GOT3 (cell line): Measurements from ENCODE around the gene MEIS2.
"Not testable (repeated sequence)": the region's sequence is repeated elsewhere in the genome, so short reads cannot be mapped to it uniquely, and the experiment has no call there.

Experiments used
- DNase-seq: peaks from one replicate; lab custom pipeline; 2025; ENCODE audit warnings: mixed read lengths; lab: John Stamatoyannopoulos, UW

The MEIS2 gene

GRCh38 chr15:37009288-37009687 is 91.1 kb downstream of the MEIS2 start:
- no peak for DNase-seq

- DNase-seq = no peak
These were observed 92.1 kb downstream of the MEIS2 start for GRCh38 chr15:37008205-37008604.

- DNase-seq = no peak
These were observed 93.0 kb downstream of the MEIS2 start for GRCh38 chr15:37007301-37007700.

- DNase-seq = no peak
These were observed 95.2 kb downstream of the MEIS2 start for GRCh38 chr15:37004981-37005735.

GRCh38 chr15:37004373-37004869 is 95.9 kb downstream of the MEIS2 start:
- no peak for DNase-seq

DNA sequence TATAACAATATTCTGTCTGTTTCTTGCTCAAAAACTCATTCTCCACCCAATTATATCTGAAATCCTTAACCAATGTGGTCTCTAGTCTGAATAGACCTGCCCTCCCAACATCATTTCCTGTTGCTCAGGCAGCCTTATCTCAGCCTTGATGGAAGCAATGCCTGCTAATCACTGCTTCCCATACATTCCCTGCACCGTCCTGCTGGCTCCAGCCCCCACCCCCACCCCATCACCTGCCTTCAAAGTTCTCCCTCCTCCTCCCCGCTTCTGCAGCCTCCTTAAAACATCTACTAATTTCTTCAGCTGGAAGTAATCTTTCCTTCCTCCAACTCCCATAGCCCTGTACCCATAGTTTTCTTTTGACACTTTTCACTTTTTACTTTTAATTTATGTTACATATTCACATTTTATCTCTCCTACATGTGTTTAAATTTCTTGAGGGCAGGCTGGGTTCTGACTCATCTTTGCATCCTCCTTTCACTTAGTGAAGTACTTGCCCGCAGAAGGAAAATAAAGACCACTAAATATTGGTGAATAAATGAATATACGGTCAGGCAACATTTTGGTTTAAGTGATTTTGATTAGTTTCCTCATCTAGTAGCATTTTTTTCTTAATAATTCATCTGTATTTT is 98.2 kb downstream of the MEIS2 start:
- DNase-seq = no peak

- no peak for DNase-seq
These were observed 98.9 kb downstream of the MEIS2 start for GRCh38 chr15:37001417-37001816.

DNA sequence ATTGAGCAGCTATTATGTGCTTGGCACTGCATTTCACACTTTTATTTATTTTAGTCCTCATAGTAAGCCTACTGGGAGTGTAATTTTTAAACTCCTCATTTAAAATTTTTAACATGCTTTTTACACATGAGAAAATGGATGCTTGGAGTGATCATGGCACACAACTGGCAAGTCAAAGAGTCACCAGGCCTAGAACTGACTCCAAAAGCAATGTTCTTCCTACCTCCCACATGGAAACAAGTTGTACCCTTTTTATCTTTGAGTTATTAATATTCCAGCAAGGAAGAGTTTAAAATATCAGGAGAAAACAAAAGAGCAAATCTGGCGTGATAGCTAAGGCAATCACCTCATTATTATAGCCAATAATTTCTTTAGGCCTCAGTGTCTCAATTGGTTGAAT is 100.6 kb downstream of the MEIS2 start:
- DNase-seq = no peak

GRCh38 chr15:36996538-36997181 is 103.7 kb downstream of the MEIS2 start:
- DNase-seq = no peak

- DNase-seq = no peak
These were observed 104.2 kb downstream of the MEIS2 start for GRCh38 chr15:36996121-36996520.

GRCh38 chr15:36994790-36995189 is 105.6 kb downstream of the MEIS2 start:
- DNase-seq = no peak

- DNase-seq = no peak
These were observed 107.9 kb downstream of the MEIS2 start for GRCh38 chr15:36992454-36992853.

- no peak for DNase-seq
These were observed 111.4 kb downstream of the MEIS2 start for GRCh38 chr15:36988947-36989346.

GRCh38 chr15:36982430-36982829 is 117.9 kb downstream of the MEIS2 start:
- no peak for DNase-seq

DNA sequence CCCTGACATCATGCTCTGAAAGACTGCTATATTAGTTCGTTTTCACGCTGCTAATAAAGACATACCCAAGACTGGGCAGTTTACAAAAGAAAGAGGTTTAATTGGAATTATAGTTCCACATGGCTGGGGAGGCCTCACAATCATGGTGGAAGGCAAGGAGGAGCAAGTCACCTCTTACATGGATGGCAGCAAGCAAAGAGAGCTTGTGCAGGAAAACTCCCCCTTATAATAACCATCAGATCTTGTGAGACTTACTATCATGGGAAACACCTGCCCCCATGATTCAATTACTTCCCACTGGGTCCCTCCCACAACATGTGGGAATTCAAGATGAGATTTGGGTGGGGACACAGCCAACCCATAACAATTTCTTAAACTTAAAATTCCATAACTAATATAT is 120.1 kb downstream of the MEIS2 start:
- not testable (repeated sequence) for DNase-seq

DNA sequence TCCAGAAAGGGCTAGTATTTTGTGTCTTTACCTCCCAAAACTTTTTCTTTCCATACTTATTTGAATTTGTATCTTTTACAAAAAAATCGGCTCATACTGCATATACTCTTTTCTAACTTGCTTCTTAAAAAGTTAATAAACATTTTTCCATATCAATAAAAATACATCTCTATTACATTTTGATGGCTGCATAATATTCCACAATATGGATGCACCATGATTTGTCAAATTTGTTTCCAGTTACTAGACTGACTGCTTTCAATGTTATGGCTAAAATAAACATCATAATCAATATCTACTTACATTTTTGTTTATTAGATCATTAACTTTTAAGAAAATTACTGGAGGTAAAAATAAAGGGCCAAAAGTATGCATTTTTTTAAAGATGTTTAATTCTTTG is 121.7 kb downstream of the MEIS2 start:
- DNase-seq = no peak

GRCh38 chr15:36978126-36978525 is 122.2 kb downstream of the MEIS2 start:
- no peak for DNase-seq

DNA sequence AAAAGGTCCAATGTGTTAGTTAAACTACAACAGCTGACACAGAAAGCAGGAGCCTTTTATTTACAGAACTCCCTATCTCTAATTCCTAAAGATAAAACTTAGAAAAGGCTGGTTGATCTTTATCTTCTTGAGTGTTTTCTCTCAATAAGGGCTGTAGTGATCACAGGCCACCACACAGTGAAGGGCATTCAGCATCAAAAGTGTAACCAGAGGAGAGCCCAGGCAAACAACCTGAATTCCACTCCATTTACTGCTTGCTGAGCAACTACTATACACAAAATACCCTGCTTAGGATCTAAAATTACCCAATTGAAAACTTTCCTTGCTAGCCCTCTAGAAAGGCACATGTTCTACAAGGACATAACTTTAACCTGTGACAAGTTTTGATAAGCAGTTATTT is 122.7 kb downstream of the MEIS2 start:
- no peak for DNase-seq

- DNase-seq = no peak
These were observed 127.6 kb downstream of the MEIS2 start for GRCh38 chr15:36972704-36973103.

DNA sequence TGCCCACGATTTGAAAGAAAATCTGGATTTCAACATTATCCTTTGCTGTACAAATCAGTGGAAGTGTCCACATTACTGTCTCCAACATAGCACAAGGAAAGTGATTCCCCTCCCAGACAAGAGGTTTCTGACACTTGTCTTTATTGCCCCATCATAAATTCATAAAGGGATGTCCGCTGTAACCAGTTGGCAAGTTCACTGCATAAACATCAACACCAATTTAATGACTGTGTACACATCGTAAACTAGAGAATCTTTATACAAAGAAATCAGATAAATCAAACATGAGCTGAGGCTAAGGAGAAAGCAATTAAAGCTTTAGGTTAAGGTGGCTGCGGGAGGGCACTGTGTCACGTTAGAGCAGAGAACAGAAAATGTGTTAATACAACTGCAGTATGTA is 129.8 kb downstream of the MEIS2 start:
- no peak for DNase-seq

- no peak for DNase-seq
These were observed 132.4 kb downstream of the MEIS2 start for GRCh38 chr15:36967929-36968328.

GRCh38 chr15:36966708-36967107 is 133.6 kb downstream of the MEIS2 start:
- no peak for DNase-seq
